NCI-H187 (cell line): ENCODE results near the gene CDH4.
"Not testable (repeated sequence)": the region's sequence is repeated elsewhere in the genome, so short reads cannot be mapped to it uniquely, and the experiment has no call there.

Source experiments
- DNase-seq, 2 experiments: peaks; one replicate each; lab custom pipeline; 2025; lab: John Stamatoyannopoulos, UW

The CDH4 gene

GRCh38 chr20:61253640-61254511 lies 1.8 kb downstream of the CDH4 start:
- DNase-seq = no peak

- DNase-seq = no peak
Measured at GRCh38 chr20:61254881-61255626, 3.0 kb downstream of the CDH4 start.

GRCh38 chr20:61256365-61256764 lies 4.3 kb downstream of the CDH4 start:
- no peak for DNase-seq

- no peak for DNase-seq
Measured at GRCh38 chr20:61256824-61257223, 4.8 kb downstream of the CDH4 start.

GRCh38 chr20:61257611-61258010 lies 5.5 kb downstream of the CDH4 start:
- no peak for DNase-seq

GRCh38 chr20:61259741-61260140 lies 7.7 kb downstream of the CDH4 start:
- DNase-seq = no peak

DNA sequence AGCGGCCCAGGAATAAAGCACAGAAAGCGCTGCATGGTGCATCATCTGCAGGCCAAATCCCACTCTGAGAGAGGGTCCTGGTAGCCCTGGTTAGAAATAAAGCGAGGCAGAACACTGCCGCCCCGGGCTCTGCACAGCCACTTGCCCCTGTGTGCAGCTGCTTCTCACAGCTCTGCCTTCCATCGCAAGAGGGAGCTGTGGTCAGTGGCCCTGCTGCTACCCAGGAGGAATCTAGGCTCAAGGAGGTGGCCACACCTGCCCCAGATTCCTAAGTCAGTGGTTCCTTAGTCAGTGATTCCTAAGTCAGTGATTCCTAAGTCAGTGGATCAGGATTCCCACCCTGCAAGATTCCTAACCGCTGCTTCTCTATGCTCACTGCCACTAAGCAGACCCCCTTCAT lies 8.8 kb downstream of the CDH4 start:
- DNase-seq = no peak

DNA sequence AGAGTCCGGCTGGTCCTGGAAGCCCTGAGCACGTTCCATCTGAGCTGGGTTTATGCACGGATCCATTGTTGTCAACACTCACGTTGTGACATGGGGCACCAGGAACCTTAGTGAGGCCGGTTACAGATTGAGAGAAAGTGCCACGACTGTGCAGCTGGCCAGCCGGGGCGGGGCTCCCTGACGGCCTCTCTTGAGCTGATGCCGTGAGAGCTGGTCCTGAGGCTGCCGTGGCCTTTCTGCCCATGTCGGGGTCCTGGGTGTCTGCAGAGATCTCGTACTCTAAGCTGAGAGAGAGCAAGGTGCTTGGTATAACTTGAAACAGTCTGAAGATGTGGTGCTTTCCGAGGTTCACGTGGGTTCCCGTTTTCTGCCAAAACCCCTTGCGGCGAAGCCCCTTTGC lies 10.0 kb downstream of the CDH4 start:
- DNase-seq = no peak

DNA sequence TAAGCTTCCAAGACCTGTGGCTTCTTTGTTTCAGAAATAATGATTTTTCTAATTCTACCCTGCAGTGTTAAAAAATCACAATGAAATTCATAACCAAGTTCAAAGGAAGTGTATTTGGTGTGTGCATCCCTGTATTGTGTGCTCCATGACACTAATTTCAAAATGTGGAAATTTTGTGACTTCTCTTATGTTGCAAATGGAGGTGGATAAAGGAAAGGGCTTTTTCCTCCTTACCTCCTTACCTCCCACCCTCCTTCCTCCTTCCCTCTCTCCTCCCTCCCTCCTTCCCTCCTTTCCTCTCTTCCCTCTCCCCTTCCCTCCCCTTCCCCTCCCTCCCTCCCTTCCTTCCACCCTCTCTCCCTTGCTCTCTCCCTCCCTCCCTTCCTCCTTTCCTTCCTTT lies 10.5 kb downstream of the CDH4 start:
- no peak for DNase-seq

GRCh38 chr20:61263084-61263695 lies 11.1 kb downstream of the CDH4 start:
- no peak for DNase-seq

DNA sequence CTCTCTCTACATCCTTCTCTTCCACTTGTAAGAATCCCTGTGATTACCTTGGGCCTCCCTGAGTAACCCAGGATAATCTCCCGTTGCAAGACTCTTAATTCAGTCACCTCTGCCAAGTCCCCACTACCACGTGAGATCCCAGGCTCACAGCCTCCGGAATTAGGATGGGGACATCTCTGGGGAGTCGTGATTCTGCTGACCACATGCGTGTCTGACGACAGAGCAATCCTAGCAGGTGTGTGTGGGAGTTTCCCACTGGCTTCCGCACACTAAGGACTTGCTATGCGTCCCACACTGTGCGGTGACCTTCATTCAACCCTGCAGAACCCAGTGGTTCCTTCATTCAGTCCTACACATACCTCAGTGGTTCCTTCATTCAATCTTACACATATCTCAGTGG lies 11.9 kb downstream of the CDH4 start:
- no peak for DNase-seq

- DNase-seq = no peak
Measured at GRCh38 chr20:61267241-61267640, 15.2 kb downstream of the CDH4 start.

- no peak for DNase-seq
Measured at GRCh38 chr20:61268024-61268423, 16.0 kb downstream of the CDH4 start.

DNA sequence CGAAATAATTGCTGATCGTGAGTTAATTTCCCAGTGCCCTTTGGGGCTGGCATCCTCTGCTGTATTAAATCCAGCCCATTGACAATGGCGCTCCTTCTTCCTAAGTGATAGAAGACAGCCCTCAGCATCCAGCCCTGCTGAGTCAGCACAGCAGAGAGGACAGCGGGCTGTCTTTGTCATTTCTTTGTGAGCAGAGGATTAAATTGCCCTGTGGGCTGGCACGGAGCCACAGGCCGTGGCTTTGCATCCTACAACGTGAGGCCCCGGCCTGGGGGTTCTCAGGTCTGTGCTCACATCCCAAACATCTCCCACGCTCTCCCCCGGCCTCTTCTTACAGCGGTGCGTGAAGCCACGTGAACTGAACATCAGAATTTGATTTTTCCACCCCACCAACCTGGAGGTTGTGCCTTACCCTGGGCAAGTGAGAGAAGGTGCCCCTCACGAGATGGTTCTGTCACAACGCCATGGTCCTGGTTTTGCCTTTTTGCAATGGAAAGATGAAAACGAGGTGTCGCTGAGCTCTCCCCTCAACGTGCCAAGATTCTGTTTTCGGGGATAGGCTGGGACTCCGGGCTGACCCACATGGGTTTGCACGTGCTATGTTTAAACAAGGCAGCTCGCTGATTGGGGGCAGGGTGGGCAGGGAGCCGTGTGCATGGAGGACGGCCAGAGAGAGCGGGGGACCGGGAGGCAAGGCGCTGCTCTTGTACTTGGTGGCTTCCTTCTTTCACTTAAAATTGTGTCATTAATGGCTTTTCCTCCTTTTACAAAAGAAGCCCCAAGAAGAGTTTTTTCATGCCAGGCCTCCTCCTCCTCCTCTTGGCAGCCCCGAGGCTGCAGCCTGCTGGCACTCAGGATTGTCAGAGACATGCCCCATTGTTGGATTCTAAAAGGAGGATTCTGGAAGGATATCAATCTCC lies 19.5 kb downstream of the CDH4 start:
- DNase-seq = peak; percentile 14 to 23

DNA sequence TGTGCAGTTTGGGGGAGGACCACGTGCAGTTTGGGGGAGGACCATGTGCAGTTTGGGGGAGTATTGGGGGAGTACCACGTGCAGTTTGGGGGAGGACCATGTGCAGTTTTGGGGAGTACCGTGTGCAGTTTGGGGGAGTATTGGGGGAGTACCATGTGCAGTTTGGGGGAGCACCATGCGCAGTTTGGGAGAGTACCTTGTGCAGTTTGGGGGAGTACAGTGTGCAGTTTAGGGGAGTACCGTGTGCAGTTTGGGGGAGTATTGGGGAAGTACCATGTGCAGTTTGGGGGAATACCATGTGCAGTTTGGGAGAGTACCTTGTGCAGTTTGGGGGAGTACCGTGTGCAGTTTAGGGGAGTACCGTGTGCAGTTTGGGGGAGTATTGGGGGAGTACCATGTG lies 21.0 kb downstream of the CDH4 start:
- DNase-seq = not testable (repeated sequence)

DNA sequence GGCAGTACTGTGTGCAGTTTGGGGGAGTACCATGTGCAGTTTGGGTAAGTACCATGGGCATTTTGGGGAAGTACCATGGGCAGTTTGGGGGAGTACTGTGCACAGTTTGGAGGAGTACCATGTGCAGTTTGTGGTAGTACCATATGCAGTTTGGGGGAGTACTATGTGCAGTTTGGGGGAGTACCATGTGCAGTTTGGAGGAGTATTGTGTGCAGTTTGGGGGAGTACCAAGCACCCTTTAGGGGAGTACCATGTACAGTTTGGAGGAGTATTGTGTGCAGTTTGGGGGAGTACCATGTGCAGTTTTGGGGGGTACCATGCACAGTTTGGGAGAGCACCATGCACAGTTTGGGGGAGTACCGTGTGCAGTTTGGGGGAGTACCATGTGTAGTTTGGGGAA lies 21.6 kb downstream of the CDH4 start:
- DNase-seq = not testable (repeated sequence)

DNA sequence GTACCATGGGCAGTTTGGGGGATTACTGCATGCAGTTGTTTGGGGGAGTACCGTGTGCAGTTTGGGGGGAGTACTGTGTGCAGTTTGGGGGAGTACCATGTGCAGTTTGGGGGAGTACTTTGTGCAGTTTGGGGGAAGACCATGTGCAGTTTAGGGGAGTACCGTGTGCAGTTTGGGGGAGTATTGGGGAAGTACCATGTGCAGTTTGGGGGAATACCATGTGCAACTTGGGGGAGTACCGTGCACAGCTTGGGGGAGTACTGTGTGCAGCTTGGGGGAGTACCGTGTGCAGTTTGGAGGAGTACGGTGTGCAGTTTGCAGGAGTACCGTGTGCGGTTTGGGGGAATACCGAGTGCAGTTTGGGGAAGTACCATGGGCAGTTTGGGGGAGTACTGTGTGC lies 22.3 kb downstream of the CDH4 start:
- no peak for DNase-seq

GRCh38 chr20:61278296-61278695 lies 26.2 kb downstream of the CDH4 start:
- DNase-seq = no peak

GRCh38 chr20:61279621-61280150 lies 27.6 kb downstream of the CDH4 start:
- DNase-seq = no peak

DNA sequence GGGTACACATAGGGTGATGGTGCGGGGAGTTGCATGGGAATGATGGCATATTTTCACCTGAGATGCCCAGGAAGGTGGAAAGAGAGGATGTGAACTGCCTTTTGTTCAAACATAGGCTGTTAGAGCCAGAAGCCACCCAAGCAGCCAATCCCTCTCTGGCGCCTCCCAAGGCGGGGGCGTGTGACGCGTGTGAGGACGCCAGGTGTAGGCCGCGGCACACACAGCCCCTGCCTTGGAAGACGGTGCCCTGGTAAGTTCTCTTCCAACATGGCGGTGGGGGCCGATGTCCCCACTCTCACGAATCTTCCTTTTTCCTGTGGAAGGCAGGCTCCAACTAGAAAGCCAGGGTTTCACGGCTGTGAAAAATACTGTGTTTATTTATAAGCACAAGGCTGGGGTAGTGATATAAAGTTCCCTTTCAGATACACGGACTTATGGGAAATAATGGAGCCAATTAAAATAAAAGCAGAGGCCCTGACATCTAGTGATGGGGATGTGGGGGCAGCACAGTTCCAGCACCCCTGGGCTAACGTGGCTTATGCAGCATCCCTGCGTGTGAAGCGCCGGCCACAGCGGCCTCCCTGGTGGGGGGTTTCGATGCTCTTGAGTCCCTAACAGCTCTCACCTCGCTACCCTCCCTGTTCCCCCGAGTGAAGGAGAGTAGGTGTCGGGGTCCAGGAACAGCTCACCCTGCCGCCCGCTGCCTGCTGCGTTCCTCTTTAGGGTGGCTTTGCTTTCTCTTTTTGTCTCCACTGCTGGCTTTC lies 28.3 kb downstream of the CDH4 start:
- DNase-seq = no peak

DNA sequence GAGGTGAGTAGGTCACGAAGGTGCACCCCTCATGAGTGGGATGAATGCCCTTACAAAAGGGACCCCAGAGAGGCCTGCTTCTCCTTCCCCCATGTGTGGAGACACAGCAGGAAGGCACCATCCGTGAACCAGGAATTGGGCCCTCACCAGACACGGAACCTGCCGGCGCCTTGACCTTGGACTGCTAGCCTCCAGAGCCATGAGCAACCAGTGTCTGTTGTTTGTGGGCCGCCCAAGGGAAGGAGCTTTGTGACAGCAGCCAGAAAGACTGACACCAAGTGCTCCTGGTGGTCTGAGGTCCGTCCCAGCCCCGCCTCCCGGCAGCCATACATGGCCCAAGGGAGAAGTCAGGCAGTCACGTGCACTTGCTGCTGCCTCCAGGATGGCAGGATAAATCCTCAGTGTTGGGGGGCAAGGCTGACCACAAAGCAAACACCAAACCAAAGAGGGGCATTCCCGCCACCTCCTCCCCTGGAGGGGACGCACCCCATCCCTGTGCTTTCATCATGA lies 29.3 kb downstream of the CDH4 start:
- DNase-seq = no peak
